Muscle layer of duodenum (tissue), 2 donors: Measurements from ENCODE around the gene ASMTL.

Experiments used
- H3K27ac ChIP-seq: one replicate; pipeline ENCODE4 v1.7.0; 2013; ENCODE audit warnings: mild to moderate bottlenecking, low read length
- H3K27me3 ChIP-seq: one replicate; pipeline ENCODE4 v1.7.0; 2013; ENCODE audit warnings: low read depth, mild to moderate bottlenecking, control low read depth, low read length
- H3K36me3 ChIP-seq, 2 donors: one replicate each; pipeline ENCODE4 v1.7.0; 2013; ENCODE audit warnings: low read length in 2 of 2, control low read depth in 1 of 2, mild to moderate bottlenecking in 1 of 2; ENCODE audit not compliant: insufficient read depth in 2 of 2, control insufficient read depth in 1 of 2
- H3K4me1 ChIP-seq, 2 donors: one replicate each; pipeline ENCODE4 v1.7.0; 2013; ENCODE audit warnings: low read length in 2 of 2, mild to moderate bottlenecking in 2 of 2, control low read depth in 1 of 2, moderate library complexity in 1 of 2; ENCODE audit not compliant: insufficient read depth in 2 of 2, control insufficient read depth in 1 of 2
- H3K4me3 ChIP-seq, 2 donors: one replicate each; pipeline ENCODE4 v1.7.0; 2013; ENCODE audit warnings: low read length in 2 of 2, low read depth in 1 of 2, mild to moderate bottlenecking in 1 of 2
- H3K9me3 ChIP-seq, 2 donors: one replicate each; pipeline ENCODE4 v1.7.0; 2013; ENCODE audit warnings: low read length in 2 of 2, control low read depth in 1 of 2, mild to moderate bottlenecking in 1 of 2; ENCODE audit not compliant: control insufficient read depth in 1 of 2
- donor health status: healthy.

ASMTL gene

GRCh38 chrX:1465286-1466231 is 12.8 kb upstream of the ASMTL start:
- Histone ChIP-seq H3K4me1 (peaks cover 0 to 5% of the 10 kb centered on the region in 2 donors), H3K36me3 (no peaks in the 10 kb centered on the region), H3K9me3 (no peaks in the 10 kb centered on the region), H3K4me3 (no peak overlapping the region), H3K27ac (no peak overlapping the region), H3K27me3 (no peaks in the 10 kb centered on the region)

GRCh38 chrX:1464971-1465285 is 12.2 kb upstream of the ASMTL start:
- Histone ChIP-seq H3K27me3 (no peaks in the 10 kb centered on the region), H3K36me3 (no peaks in the 10 kb centered on the region), H3K9me3 (no peaks in the 10 kb centered on the region), H3K27ac (no peak overlapping the region), H3K4me1 (peaks cover 0 to 5% of the 10 kb centered on the region in 2 donors), H3K4me3 (no peak overlapping the region)

- Histone ChIP-seq H3K27me3 (peaks cover 3% of the 10 kb centered on the region), H3K4me3 (no peak overlapping the region), H3K36me3 (no peaks in the 10 kb centered on the region), H3K9me3 (no peaks in the 10 kb centered on the region), H3K27ac (no peak overlapping the region), H3K4me1 (peaks cover 0 to 5% of the 10 kb centered on the region in 2 donors)
Observed at GRCh38 chrX:1464041-1464970, 11.6 kb upstream of the ASMTL start.

GRCh38 chrX:1463581-1463980 is 10.9 kb upstream of the ASMTL start:
- H3K27ac ChIP-seq: no peak overlapping the region
- no peak overlapping the region for H3K4me3 ChIP-seq
- no peaks in the 10 kb centered on the region for H3K9me3 ChIP-seq
- H3K27me3 ChIP-seq: peaks cover 3% of the 10 kb centered on the region
- no peaks in the 10 kb centered on the region for H3K36me3 ChIP-seq
- H3K4me1 ChIP-seq: peaks cover 0 to 5% of the 10 kb centered on the region in 2 donors

- H3K36me3 ChIP-seq: no peaks in the 10 kb centered on the region
- H3K4me1 ChIP-seq: peaks cover 0 to 5% of the 10 kb centered on the region in 2 donors
- H3K4me3 ChIP-seq: no peak overlapping the region
- H3K27me3 ChIP-seq: peaks cover 3% of the 10 kb centered on the region
- no peak overlapping the region for H3K27ac ChIP-seq
- no peaks in the 10 kb centered on the region for H3K9me3 ChIP-seq
Observed at GRCh38 chrX:1462596-1463251, 10.0 kb upstream of the ASMTL start.

- peaks cover 0 to 5% of the 10 kb centered on the region in 2 donors for H3K4me1 ChIP-seq
- H3K27ac ChIP-seq: no peak overlapping the region
- no peaks in the 10 kb centered on the region for H3K9me3 ChIP-seq
- peaks cover 3% of the 10 kb centered on the region for H3K27me3 ChIP-seq
- H3K4me3 ChIP-seq: no peak overlapping the region
- H3K36me3 ChIP-seq: no peaks in the 10 kb centered on the region
Observed at GRCh38 chrX:1462110-1462509, 9.4 kb upstream of the ASMTL start.

GRCh38 chrX:1455948-1456280 is 3.2 kb upstream of the ASMTL start:
- Histone ChIP-seq H3K4me1 (peaks cover 0 to 14% of the 10 kb centered on the region in 2 donors), H3K27me3 (peaks cover 3% of the 10 kb centered on the region), H3K9me3 (no peaks in the 10 kb centered on the region)

GRCh38 chrX:1453951-1454785 is 1.5 kb upstream of the ASMTL start:
- no peaks in the 10 kb centered on the region for H3K9me3 ChIP-seq
- no peak overlapping the region for H3K27ac ChIP-seq
- peaks cover 0 to 25% of the 10 kb centered on the region in 2 donors for H3K4me1 ChIP-seq
- no peaks in the 10 kb centered on the region for H3K27me3 ChIP-seq
- no peaks in the 10 kb centered on the region for H3K36me3 ChIP-seq
- H3K4me3 ChIP-seq: peak overlapping the region in 1 of 2 donors; percentile 66

More at GRCh38 chrX:1455948-1456280, 3.2 kb upstream of the ASMTL start:
- Histone ChIP-seq H3K27ac (no peak overlapping the region), H3K36me3 (no peaks in the 10 kb centered on the region), H3K4me3 (no peak overlapping the region)

GRCh38 chrX:1453395-1453783 is 680 bp upstream of the ASMTL start:
- Histone ChIP-seq H3K4me3 (peak overlapping the region in 1 of 2 donors; percentile 66), H3K4me1 (peaks cover 0 to 25% of the 10 kb centered on the region in 2 donors), H3K27me3 (no peaks in the 10 kb centered on the region), H3K36me3 (no peaks in the 10 kb centered on the region), H3K27ac (no peak overlapping the region), H3K9me3 (no peaks in the 10 kb centered on the region)

GRCh38 chrX:1451661-1452515 is 821 bp downstream of the ASMTL start:
- H3K9me3 ChIP-seq: no peaks in the 10 kb centered on the region
- no peaks in the 10 kb centered on the region for H3K27me3 ChIP-seq
- H3K4me1 ChIP-seq: peaks cover 0 to 25% of the 10 kb centered on the region in 2 donors
- no peaks in the 10 kb centered on the region for H3K36me3 ChIP-seq
- no peak overlapping the region for H3K27ac ChIP-seq
- H3K4me3 ChIP-seq: peak overlapping the region; percentile 81 to 97
